Mesenchymal stem cell (in vitro differentiated cells and primary cell): ENCODE measurements around the gene PIP4K2C.

Source experiments
- DNase-seq: peaks from one replicate; pipeline ENCODE4 v3.0.0-alpha.2; 2013
- H2AFZ ChIP-seq: one replicate; pipeline ENCODE4 v1.6.1; 2013; ENCODE audit warnings: low read depth, mild to moderate bottlenecking, control low read depth, inconsistent platforms, low read length, moderate library complexity
- H2AK5ac ChIP-seq: 2 replicates; pipeline ENCODE4 v1.6.1; 2013; ENCODE audit warnings: low read length, moderate library complexity, mild to moderate bottlenecking, inconsistent platforms; ENCODE audit not compliant: severe bottlenecking
- H2BK120ac ChIP-seq: one replicate; pipeline ENCODE4 v1.6.1; 2013; ENCODE audit warnings: low read depth, mild to moderate bottlenecking, inconsistent platforms, low read length, moderate library complexity
- H2BK12ac ChIP-seq, 2 experiments: one replicate each; pipeline ENCODE4 v1.6.1; 2013; ENCODE audit warnings: inconsistent platforms in 2 of 2, low read length in 2 of 2, mild to moderate bottlenecking in 2 of 2, moderate library complexity in 2 of 2, control low read depth in 1 of 2
- H2BK15ac ChIP-seq: one replicate; pipeline ENCODE4 v1.6.1; 2013; ENCODE audit warnings: mild to moderate bottlenecking, low read depth, inconsistent platforms; ENCODE audit not compliant: poor library complexity, severe bottlenecking
- H2BK5ac ChIP-seq: 2 replicates; pipeline ENCODE4 v1.6.1; 2013; ENCODE audit warnings: low read depth, mild to moderate bottlenecking, low read length, control low read depth, inconsistent platforms; ENCODE audit not compliant: poor library complexity, severe bottlenecking
- H3K14ac ChIP-seq, 2 experiments: one replicate each; pipeline ENCODE4 v1.6.1; 2013; ENCODE audit warnings: inconsistent platforms in 2 of 2, low read length in 2 of 2, control low read depth in 1 of 2, mild to moderate bottlenecking in 1 of 2, moderate library complexity in 1 of 2
- H3K18ac ChIP-seq, 2 experiments: one replicate each; pipeline ENCODE4 v1.6.1; 2013; ENCODE audit warnings: inconsistent platforms in 2 of 2, low read length in 2 of 2, control low read depth in 1 of 2, low read depth in 1 of 2, mild to moderate bottlenecking in 1 of 2
- H3K23ac ChIP-seq, 2 experiments: one replicate each; pipeline ENCODE4 v1.6.1; 2013; ENCODE audit warnings: inconsistent platforms in 2 of 2, low read length in 2 of 2, mild to moderate bottlenecking in 2 of 2, moderate library complexity in 2 of 2, control low read depth in 1 of 2
- H3K27ac ChIP-seq: 2 replicates; pipeline ENCODE4 v1.5.1; 2013; ENCODE audit warnings: mild to moderate bottlenecking, moderate library complexity, low read length, control low read depth, inconsistent platforms; ENCODE audit not compliant: poor library complexity, severe bottlenecking
- H3K27me3 ChIP-seq, 2 experiments: 2 replicates each; pipeline versions ENCODE4 v1.6.1 to v1.7.0; 2013; ENCODE audit warnings: low read length in 2 of 2, mild to moderate bottlenecking in 2 of 2, moderate library complexity in 2 of 2, control low read depth in 1 of 2, inconsistent platforms in 1 of 2; ENCODE audit not compliant: control insufficient read depth in 1 of 2, insufficient read depth in 1 of 2
- H3K36me3 ChIP-seq, 2 experiments: 2 replicates each; pipeline versions ENCODE4 v1.6.1 to v1.7.0; 2013; ENCODE audit warnings: low read length in 2 of 2, control low read depth in 1 of 2, inconsistent platforms in 1 of 2, low read depth in 1 of 2, mild to moderate bottlenecking in 1 of 2; ENCODE audit not compliant: insufficient read depth in 2 of 2, control insufficient read depth in 1 of 2
- H3K4ac ChIP-seq, 2 experiments: one replicate each; pipeline ENCODE4 v1.6.1; 2013; ENCODE audit warnings: inconsistent platforms in 2 of 2, low read length in 2 of 2, mild to moderate bottlenecking in 2 of 2, moderate library complexity in 2 of 2, control low read depth in 1 of 2, low read depth in 1 of 2
- H3K4me1 ChIP-seq: 2 replicates; pipeline ENCODE4 v1.6.1; 2013; ENCODE audit warnings: low read depth, low read length, control low read depth; ENCODE audit not compliant: control insufficient read depth, insufficient read depth
- H3K4me2 ChIP-seq: 2 replicates; pipeline ENCODE4 v1.6.1; 2013; ENCODE audit warnings: low read length, mild to moderate bottlenecking, inconsistent platforms; ENCODE audit not compliant: poor library complexity, severe bottlenecking
- H3K4me3 ChIP-seq, 2 experiments: 2 replicates each; pipeline versions ENCODE4 v1.5.1 to v1.7.0; 2013; ENCODE audit warnings: low read length in 2 of 2, mild to moderate bottlenecking in 2 of 2, control low read depth in 1 of 2, low read depth in 1 of 2; ENCODE audit not compliant: insufficient read depth in 1 of 2
- H3K79me1 ChIP-seq: replicated peaks from 2 replicates; pipeline ENCODE4 v1.6.1; 2013; ENCODE audit warnings: mild to moderate bottlenecking, control low read depth, low read length, inconsistent platforms; ENCODE audit not compliant: poor library complexity, severe bottlenecking
- H3K9ac ChIP-seq: 2 replicates; pipeline ENCODE4 v1.7.0; 2013; ENCODE audit warnings: mild to moderate bottlenecking, low read length, moderate library complexity
- H3K9me3 ChIP-seq: 2 replicates; pipeline ENCODE4 v1.7.0; 2013; ENCODE audit warnings: mild to moderate bottlenecking, low read length; ENCODE audit not compliant: control insufficient read depth
- H4K8ac ChIP-seq: one replicate; pipeline ENCODE4 v1.6.1; 2013; ENCODE audit warnings: inconsistent platforms, mild to moderate bottlenecking, low read length, moderate library complexity
- H4K91ac ChIP-seq: one replicate; pipeline ENCODE4 v1.6.1; 2013; ENCODE audit warnings: mild to moderate bottlenecking, low read length, inconsistent platforms
- WGBS: methylation state at CpG from one replicate; pipeline ENCODE4 v1.1.7; 2013; ENCODE audit warnings: mixed read lengths; 5-methylcytosine and 5-hydroxymethylcytosine counted together

PIP4K2C gene

DNA sequence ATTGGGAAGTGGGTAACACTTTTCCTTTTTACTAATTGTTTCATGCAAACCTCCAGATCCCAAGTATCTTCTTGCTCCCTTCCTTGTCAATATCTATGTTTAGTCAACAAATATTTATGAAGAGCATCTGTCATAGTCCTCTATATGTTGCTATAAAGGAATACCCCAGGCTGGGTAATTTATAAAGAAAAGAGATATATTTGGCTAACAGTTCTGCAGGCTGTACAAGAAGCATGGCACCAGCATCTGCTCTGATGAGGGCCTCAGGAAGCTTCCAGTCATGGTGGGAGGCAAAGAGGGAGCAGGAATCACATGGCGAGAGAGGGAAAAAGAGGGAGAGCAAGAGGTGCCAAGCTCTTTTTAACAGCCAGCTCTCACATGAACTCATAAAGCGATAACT is 36.5 kb upstream of the PIP4K2C start:
- H3K4me3 ChIP-seq, result no peak overlapping the region
- H4K8ac ChIP-seq, result no peak overlapping the region
- no peak overlapping the region for H3K23ac ChIP-seq
- no peaks in the 10 kb centered on the region for H3K36me3 ChIP-seq
- H3K18ac ChIP-seq, result no peak overlapping the region
- H3K14ac ChIP-seq, result no peak overlapping the region
- no peak overlapping the region for H4K91ac ChIP-seq
- no peak overlapping the region for H2BK15ac ChIP-seq
- 100% methylated on average over 2 of the region's 2 CpGs for WGBS
- H2BK12ac ChIP-seq, result no peak overlapping the region
- peaks cover 18% of the 10 kb centered on the region for H3K4me1 ChIP-seq
- DNase-seq, result no peak
- H3K79me1 ChIP-seq, result no peaks in the 10 kb centered on the region
- no peak overlapping the region for H2BK120ac ChIP-seq
- H3K4me2 ChIP-seq, result no peak overlapping the region
- no peaks in the 10 kb centered on the region for H3K9me3 ChIP-seq
- no peak overlapping the region for H2BK5ac ChIP-seq
- no peak overlapping the region for H3K27ac ChIP-seq
- no peak overlapping the region for H2AFZ ChIP-seq
- H2AK5ac ChIP-seq, result no peak overlapping the region
- no peak overlapping the region for H3K4ac ChIP-seq
- H3K27me3 ChIP-seq, result peaks cover 16 to 31% of the 10 kb centered on the region in 2 experiments
- H3K9ac ChIP-seq, result no peak overlapping the region

DNA sequence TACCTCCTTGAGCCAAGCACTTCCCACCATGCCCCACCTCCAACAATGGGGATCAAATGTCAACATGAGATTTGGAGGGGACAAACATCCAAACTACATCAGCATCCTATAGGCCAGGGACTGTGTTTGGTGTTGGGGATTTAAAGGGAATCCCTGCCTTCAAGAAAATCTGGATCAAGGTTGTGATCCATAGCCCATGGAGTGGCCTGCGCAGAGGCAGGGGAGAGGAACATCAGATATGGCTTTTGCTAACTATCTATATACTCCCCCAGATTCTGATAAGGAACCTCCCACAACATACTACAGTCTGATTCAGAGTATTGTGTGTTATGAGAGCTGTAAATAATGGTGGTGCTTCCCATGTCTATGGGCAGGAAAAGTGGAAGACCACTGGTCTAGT is 36.1 kb upstream of the PIP4K2C start:
- H3K36me3 ChIP-seq, result no peaks in the 10 kb centered on the region
- H3K79me1 ChIP-seq, result no peaks in the 10 kb centered on the region
- H3K4me1 ChIP-seq, result peaks cover 13% of the 10 kb centered on the region
- peaks cover 13 to 29% of the 10 kb centered on the region in 2 experiments for H3K27me3 ChIP-seq
- no peak overlapping the region for H2BK15ac ChIP-seq
- no peak overlapping the region for H2BK120ac ChIP-seq
- no peak overlapping the region for H2AK5ac ChIP-seq
- no peak overlapping the region for H2BK12ac ChIP-seq
- no peak overlapping the region for H3K4me2 ChIP-seq
- H2BK5ac ChIP-seq, result no peak overlapping the region
- H3K4me3 ChIP-seq, result no peak overlapping the region
- no peak overlapping the region for H2AFZ ChIP-seq
- WGBS, result no CpG with 5 or more reads among the region's 1 CpG
- H3K18ac ChIP-seq, result no peak overlapping the region
- no peak overlapping the region for H3K14ac ChIP-seq
- H3K9ac ChIP-seq, result no peak overlapping the region
- no peak for DNase-seq
- H3K23ac ChIP-seq, result no peak overlapping the region
- H3K27ac ChIP-seq, result no peak overlapping the region
- no peak overlapping the region for H4K8ac ChIP-seq
- H4K91ac ChIP-seq, result no peak overlapping the region
- no peaks in the 10 kb centered on the region for H3K9me3 ChIP-seq
- H3K4ac ChIP-seq, result no peak overlapping the region

DNA sequence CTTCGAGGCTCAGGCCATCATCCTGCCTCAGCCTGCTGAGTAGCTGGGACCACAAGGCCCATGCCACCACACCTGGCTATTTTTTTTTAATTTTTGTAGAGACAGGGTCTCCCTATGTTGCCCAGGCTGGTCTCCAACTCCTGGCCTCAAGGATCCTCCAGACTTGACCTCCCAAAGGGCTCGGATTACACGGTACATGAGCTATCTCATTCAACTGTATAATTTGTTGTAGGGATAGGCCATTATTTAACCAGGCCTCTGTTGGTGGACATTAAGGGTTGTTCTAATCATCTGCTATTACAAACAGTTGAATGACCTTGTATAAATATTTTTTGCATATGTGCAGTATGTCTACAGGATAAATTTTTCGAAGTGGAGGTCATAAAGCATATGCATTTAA is 32.1 kb upstream of the PIP4K2C start:
- no peak overlapping the region for H2BK15ac ChIP-seq
- H3K4ac ChIP-seq, result no peak overlapping the region
- no peak overlapping the region for H3K18ac ChIP-seq
- H3K4me1 ChIP-seq, result no peaks in the 10 kb centered on the region
- no peak overlapping the region for H3K27ac ChIP-seq
- H3K79me1 ChIP-seq, result no peaks in the 10 kb centered on the region
- no peak overlapping the region for H2AK5ac ChIP-seq
- H2BK12ac ChIP-seq, result no peak overlapping the region
- no peak overlapping the region for H2BK120ac ChIP-seq
- no peak overlapping the region for H2AFZ ChIP-seq
- peaks cover 1% of the 10 kb centered on the region for H3K9me3 ChIP-seq
- peaks cover 7 to 19% of the 10 kb centered on the region in 2 experiments for H3K27me3 ChIP-seq
- no peak overlapping the region for H3K4me3 ChIP-seq
- H4K91ac ChIP-seq, result no peak overlapping the region
- no peak overlapping the region for H4K8ac ChIP-seq
- 44% methylated on average over 1 of the region's 4 CpGs for WGBS
- H3K4me2 ChIP-seq, result no peak overlapping the region
- H3K36me3 ChIP-seq, result no peaks in the 10 kb centered on the region
- H3K14ac ChIP-seq, result no peak overlapping the region
- H3K9ac ChIP-seq, result no peak overlapping the region
- no peak for DNase-seq
- H2BK5ac ChIP-seq, result no peak overlapping the region
- H3K23ac ChIP-seq, result no peak overlapping the region

DNA sequence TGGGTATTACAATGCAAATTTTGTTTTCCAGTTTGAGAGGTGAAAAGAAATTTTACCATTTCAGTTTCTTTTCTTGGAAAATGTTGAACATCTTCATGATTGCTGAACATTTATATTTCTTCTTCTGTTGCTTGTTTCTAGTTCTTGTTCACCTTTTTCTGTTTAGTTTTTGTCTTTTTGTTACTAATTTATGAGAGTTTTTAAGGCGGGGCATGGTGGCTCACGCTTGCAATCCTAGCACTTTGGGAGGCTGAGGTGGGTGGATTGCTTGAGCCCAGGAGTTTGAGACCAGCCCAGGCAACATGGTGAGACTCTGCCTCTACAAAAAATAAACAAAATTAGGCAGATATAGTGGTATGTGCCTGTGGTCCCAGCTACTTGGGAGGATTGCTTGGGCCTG is 30.5 kb upstream of the PIP4K2C start:
- WGBS, result 96% methylated on average over 2 of the region's 2 CpGs

More for the DNA sequence above, 30.5 kb upstream of the PIP4K2C start:
- H3K27ac ChIP-seq, result no peak overlapping the region
- no peak overlapping the region for H3K23ac ChIP-seq
- H3K9me3 ChIP-seq, result peaks cover 3% of the 10 kb centered on the region
- no peak overlapping the region for H2AK5ac ChIP-seq
- H3K4ac ChIP-seq, result no peak overlapping the region
- H2AFZ ChIP-seq, result no peak overlapping the region
- no peak overlapping the region for H2BK15ac ChIP-seq
- no peak overlapping the region for H3K4me3 ChIP-seq
- H2BK5ac ChIP-seq, result no peak overlapping the region
- H4K8ac ChIP-seq, result no peak overlapping the region
- H2BK120ac ChIP-seq, result no peak overlapping the region
- no peak overlapping the region for H3K14ac ChIP-seq
- H2BK12ac ChIP-seq, result no peak overlapping the region
- H4K91ac ChIP-seq, result no peak overlapping the region
- peaks cover 14 to 24% of the 10 kb centered on the region in 2 experiments for H3K27me3 ChIP-seq
- H3K79me1 ChIP-seq, result no peaks in the 10 kb centered on the region
- no peak for DNase-seq
- H3K4me1 ChIP-seq, result no peaks in the 10 kb centered on the region
- no peak overlapping the region for H3K9ac ChIP-seq
- no peaks in the 10 kb centered on the region for H3K36me3 ChIP-seq
- no peak overlapping the region for H3K4me2 ChIP-seq
- no peak overlapping the region for H3K18ac ChIP-seq
